HG03095 (cell line): Measurements from ENCODE around the gene SH3RF1.

Source experiments
- ATAC-seq: cut with Tn5 transposase; IDR thresholded peaks from one replicate; pipeline ENCODE4 v1.9.1; 2021; ENCODE audit warnings: moderate library complexity; ENCODE audit not compliant: unreplicated experiment

The SH3RF1 gene

GRCh38 chr4:169110633-169111032 is 160.1 kb downstream of the SH3RF1 start:
- no peak for ATAC-seq

GRCh38 chr4:169109035-169109675 is 161.6 kb downstream of the SH3RF1 start:
- ATAC-seq, result no peak

GRCh38 chr4:169108303-169108702 is 162.5 kb downstream of the SH3RF1 start:
- no peak for ATAC-seq

GRCh38 chr4:169107528-169107927 is 163.2 kb downstream of the SH3RF1 start:
- no peak for ATAC-seq

DNA sequence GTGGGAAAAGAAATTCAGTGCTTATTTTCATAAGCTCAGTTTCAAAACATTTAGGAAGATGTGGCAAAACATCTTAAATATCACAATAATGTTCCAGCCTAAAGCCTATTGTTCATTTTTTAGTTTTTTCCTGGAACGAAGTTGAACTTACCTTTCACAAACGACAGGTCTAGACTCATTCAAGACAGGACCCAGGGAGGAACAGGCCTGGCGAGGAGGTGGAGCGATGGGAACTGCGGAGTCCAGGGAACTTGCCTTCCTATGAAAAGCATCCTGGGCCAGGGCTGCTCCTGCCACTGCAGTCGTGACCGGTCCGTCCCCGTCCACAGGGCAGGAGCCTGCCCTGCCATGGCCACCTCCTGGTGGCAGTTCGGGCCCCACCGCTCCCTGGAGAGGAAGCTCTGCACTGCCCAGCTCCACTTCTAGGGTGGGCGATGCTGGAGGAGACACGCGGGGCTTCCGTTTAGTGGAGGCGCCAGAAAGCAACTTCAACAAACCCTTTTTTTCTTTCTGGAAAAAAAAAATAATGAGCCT is 164.0 kb downstream of the SH3RF1 start:
- ATAC-seq, result no peak

DNA sequence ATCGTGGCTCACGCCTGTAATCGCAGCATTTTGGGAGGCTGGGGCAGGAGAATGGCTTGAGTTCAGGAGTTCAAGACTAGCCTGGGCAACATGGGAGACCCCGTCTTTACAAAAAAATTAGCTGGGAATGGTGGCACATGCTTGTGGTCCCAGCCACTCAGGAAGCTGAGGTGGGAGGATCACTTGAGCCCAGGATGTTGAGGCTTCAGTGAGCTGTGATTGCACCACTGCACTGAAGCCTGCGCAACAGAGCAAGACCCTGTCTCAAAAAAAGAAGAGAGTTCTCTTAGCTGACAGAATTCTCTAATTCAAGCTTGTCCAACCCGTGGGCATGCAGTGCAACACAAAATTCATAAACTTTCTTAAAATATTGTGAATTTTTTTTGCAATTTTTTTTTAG is 165.1 kb downstream of the SH3RF1 start:
- ATAC-seq, result no peak

DNA sequence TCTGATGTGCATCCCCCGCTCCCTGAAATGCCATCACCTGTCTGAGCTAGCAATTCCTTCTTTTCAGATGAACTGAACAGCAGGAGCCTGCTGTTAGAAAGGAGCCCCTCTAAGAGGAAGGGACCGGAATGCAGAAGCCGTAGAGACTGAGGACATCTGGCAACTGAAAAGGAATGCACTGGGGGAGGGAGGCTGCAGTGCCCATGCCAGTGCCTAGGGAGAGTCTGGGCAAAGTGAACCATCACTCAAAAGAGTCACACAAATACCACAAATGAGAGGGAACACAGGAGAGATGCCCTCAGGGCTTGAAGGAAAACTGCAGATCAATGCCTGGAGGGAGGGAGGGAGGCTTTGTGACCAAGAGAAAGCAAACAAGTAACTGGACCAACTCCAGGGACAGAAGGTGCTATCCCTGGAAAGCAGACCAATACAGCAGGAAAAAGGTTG is 166.8 kb downstream of the SH3RF1 start:
- no peak for ATAC-seq

GRCh38 chr4:169102026-169102425 is 168.7 kb downstream of the SH3RF1 start:
- ATAC-seq, result no peak

DNA sequence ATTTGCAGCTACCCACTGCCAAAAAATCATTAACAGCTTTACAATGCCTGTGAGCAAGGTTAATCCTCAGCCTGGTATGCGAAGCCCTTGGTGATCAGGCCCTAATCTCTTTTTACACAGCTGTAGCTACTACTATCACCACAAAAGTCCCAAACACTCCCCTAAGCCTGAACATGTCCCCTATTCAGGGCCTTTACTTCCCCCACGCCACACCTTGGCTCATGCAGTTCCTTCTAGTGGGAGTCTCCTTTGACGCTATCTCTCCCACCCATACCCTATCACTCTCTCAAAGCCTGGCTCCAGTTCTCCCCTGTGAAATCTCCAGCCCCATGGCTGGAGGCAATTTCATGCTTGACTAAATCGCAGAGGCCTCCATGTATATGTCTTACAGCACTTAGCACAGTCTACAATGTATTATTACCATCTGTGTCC is 170.1 kb downstream of the SH3RF1 start:
- no peak for ATAC-seq

DNA sequence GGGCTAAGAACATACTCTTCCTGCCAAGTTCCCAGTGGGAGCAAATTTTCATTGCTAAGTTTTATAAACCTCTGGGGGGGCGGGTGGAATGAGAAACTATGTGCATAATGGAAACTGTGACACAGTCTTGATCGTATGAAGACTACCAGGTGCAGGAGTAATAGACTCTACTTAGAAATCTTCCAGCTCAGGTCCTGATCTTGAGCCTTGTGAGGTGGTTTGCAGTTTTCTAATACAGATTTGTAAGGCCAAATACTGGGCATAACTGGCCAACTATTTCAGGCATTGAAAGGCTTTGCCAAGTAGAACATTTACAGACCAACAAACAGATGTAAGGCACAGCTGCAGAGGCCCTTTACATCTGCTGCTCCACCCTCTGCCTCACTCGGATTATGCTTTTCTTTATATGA is 171.0 kb downstream of the SH3RF1 start:
- peak; percentile 44 for ATAC-seq

DNA sequence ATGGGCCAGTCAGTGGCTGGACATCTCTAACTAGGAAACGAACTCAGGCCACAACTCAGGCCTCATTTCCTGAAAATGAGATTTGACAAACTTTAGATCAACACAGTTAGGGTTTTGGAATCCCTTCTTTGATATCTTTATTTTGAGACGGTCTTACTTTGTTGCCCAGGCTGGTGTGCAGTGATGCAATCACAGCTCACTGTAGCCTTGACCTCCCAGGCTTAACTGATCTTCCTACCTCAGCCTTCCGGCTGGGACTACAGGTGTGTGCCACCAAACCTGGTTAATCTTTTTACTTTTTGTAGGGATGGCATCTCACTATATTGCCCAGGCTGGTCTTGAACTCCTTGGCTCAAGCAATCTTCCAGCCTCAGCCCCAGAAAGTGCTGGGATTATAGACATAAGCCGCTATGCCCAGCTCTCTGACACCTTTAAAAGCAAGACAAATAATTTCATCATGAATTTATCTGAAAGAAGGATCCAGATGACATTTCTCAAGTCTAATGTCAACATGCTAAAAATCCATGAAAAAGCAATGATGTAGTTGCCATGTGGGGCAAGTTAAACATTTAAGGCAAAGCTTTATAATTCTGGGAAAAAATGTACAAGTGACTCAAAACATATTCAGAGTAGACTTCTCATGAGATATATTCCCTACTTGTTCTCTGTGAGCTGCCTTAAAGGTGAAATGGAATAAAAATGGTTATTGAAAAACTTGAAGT is 171.6 kb downstream of the SH3RF1 start:
- ATAC-seq, result no peak

GRCh38 chr4:169098532-169098931 is 172.2 kb downstream of the SH3RF1 start:
- peak; percentile 38 for ATAC-seq

DNA sequence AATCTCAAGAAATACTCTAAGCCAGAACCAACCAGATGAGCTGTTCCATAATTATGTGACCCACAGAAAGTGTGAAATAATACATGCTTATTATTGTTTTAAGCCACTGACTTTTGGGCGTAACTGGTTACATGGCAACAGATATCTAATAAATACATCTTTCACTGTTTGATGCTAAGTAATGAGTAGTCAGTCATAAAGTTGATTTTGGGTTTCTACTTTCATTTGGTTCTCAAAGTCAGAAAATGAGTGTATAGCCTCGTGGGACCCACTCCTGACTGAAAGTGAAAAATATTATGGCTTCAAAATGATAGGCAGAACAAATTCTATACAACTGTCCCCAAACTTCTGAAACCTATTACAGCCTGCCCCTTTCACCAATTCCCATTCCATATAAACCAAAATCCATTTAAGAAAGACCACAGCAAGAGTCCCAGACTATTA is 172.7 kb downstream of the SH3RF1 start:
- peak; percentile 44 for ATAC-seq

DNA sequence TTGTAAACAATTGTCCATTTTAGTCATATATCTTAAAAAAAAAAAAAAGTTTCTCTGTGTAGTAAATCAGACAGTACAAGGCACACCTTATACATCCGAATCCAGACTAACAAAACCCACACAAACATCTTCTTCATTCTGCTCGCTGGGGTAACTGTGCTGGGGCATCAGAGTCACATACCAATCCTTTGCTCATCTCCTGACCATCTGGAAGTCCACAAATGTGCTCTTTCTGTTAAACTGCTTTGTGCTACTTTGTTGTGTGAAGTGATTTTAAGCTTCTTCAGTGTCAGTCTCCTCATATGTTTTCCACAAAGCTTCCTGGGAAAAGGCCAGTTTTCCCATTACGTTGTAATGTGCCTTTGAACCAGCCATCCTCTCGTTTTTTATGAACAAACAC is 174.5 kb downstream of the SH3RF1 start:
- no peak for ATAC-seq

DNA sequence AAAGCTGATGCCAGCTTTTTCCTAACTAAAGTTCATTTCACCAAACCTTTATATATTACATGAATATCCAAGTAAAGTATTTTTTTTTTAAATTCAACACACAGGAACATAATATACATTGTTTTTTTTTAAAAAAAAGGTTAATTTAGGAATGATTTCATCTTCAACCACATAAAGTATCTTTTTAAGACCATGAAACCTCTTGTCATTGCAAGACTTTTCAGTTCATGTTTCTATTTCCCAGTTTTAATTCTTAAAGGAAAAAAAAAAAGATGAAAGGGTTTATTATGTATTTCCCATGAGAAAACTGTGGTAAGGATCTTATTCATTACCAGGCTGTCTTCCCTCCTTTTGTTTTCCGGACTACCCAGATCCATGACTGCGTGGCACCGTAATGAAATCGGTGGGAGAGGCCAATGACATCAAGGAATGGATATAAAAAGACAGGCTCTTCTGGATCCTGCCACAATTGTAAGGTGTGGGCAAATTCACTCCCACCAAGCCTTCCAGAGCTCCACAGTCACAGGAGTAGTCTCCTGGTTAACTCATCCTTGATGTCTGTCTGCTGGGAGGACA is 176.0 kb downstream of the SH3RF1 start:
- ATAC-seq, result no peak

GRCh38 chr4:169092889-169093522 is 177.8 kb downstream of the SH3RF1 start:
- no peak for ATAC-seq

GRCh38 chr4:169090484-169091215 is 180.1 kb downstream of the SH3RF1 start:
- ATAC-seq, result no peak

DNA sequence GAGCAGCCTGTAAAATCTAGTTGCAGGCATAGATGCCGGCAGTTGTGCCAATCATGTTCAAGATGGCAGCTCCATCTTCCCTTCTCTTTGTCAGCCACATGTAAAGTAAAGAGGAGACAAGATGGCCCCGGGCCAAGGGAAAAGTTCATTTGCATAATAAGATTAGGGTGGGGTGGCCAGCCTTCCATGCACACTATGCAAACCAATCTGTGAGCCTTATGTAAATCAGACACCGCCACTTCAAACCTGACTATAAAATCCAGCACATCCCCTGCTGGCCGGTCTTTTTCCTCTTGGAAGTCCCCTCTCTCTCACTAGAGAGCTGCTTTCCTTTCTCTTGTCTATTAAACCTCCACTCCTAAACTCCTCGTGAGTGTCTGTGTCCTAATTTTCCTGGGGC is 181.8 kb downstream of the SH3RF1 start:
- ATAC-seq, result no peak

DNA sequence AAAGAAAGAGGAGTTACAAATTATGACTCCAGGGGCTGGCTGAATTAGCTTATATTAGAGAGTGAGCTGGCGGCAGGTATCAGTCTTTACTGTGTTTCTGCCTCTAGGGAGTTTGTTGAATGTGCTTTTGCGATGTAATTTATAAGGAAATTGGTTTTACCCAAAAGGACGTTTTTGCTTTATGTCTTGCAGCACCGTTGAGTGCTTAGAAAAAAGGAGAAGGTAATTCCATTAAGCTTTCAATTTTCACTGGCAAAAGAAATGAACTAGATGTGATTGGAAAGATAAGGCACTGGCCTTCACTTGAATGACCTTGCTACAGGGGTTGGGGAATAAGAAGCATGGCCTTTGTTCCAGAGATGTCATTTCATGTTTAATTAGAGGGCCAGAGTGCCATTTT is 185.8 kb downstream of the SH3RF1 start:
- no peak for ATAC-seq

DNA sequence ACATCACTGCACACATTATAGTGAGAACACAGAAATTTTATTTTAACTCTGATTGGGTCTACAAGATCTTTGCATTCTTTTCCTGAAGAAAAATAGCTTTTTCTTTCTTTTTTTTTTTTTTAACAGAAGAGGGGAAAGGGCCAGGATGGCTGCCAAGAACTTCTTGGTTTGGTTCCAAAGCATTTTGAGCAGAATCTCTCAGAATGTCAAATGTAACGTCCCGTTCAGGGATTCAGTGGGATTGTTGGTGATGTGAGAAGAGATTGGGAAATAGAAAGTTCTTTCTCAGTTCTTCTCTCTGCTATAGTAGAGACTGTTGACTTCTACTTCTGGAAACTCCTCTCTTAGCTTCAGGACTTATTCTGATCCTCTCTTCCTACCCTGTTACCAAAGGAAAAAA is 189.8 kb downstream of the SH3RF1 start:
- ATAC-seq, result peak; percentile 2
